ENCODE data around the gene MYO15A.
"Not testable (repeated sequence)": the region's sequence is repeated elsewhere in the genome, so short reads cannot be mapped to it uniquely, and the experiment has no call there.

The MYO15A gene

GRCh38 chr17:18187226-18187625, 78.7 kb downstream of the MYO15A start:
- no peak for DNase-seq

- no peak for DNase-seq
Measured at GRCh38 chr17:18187821-18188761, 79.5 kb downstream of the MYO15A start.

GRCh38 chr17:18190628-18191235, 82.2 kb downstream of the MYO15A start:
- DNase-seq = no peak

GRCh38 chr17:18191236-18191667, 82.7 kb downstream of the MYO15A start:
- DNase-seq = peak; percentile 45

DNA sequence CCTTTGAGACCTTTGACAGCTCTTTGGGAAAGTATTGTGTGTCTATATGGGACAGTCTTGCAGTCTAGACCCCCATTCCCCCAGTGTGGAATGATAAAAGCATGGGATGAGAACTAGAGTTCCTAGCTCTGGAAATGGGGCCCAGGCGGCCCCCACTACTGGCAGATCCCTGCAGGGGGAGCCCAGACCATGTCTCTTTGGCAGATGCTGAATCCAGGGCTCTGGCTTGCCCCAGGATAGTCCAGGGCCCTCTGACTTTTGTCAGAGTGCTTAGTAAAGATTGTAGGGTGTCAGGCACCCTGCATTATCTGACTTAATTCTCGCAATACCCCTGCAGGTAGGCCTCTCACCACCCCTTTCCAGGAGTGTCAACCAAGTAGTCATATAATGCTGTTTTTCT, 83.4 kb downstream of the MYO15A start:
- no peak for DNase-seq

DNA sequence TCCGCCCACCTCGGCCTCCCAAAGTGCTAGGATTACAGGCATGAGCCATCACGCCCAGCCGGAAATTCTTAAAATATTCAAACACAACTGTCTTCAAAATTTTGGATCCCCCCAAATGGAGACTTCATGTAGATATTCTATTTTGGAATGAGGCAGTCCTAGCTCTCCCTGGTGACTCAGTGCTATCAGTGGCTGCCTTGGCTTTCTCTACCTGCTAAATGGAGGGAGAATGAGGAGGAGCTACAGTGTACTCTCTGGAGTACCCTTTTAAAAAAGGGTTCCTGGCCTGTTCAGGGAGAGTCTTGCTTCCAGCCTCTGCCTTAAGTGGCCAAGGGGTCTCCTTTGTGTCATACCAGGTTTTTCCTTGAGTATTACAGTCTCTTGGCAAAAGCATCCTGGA, 85.8 kb downstream of the MYO15A start:
- no peak for DNase-seq

DNA sequence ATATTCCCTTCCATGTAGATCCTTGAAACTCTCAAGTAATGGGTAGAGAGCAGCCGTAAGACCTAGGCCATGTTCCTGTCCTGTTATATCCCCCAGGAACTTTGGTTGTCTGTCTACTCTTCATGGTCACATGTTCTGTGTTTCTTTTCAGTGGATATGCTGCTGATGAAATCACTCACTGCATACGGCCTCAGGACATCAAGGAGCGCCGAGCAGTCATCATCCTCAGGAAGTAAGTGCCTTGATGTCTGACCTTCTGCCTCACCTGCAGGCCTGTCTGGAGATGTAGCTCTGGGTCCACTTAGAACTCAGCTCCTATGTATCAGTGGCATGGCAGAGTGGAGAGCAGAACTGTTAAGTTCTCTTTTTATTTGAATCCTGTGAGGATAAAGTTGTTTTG, 86.2 kb downstream of the MYO15A start:
- DNase-seq = no peak

DNA sequence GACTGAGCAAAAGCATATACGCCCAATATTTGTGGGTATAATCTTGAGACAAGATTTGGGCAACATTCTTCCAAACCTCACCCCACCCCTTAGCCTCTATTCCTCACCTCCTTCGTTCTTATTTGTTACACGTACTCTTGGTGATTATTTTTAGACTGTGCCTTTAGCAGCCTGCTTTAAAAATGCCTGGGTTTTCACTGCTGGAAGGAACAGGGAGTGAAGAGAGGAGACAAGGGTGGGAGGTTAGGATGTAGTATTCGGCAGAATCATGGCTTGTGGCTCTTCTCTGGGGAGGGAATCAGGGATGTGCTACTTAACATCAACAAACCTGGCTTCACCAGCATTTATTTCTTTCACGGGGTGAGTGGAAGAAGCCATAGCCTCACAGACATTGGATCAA, 86.7 kb downstream of the MYO15A start:
- no peak for DNase-seq

DNA sequence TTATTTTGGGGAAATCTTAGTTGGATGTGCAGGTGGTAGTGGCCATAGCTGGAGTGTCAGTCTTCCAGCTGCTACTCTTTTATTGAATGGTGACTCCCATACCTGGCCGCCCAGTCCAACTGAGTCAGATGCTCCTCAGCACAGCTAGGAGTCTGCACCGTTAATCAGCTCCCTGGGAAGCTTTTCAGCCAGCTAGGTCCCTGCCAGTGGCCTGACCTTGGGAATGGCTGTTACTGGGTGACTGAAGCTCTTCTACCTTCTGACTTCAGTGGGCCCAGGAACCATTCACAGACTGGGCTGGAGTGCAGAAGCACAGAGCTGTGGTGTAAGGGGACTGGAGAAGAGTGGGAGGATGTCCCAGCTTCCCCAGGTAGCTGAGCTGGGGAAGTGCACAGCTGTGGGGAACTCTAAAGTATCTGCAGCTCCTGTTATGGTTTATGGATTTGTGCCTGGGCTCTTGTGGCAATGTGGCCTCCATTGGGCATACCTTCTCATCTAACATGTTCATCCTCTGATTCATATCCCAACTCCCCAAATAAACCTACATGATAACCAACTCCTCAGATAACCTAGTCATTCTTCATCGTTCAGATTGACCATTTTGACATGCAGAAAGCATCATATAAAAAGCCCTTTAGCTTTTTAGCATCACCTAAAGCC, 89.1 kb downstream of the MYO15A start:
- no peak for DNase-seq

DNA sequence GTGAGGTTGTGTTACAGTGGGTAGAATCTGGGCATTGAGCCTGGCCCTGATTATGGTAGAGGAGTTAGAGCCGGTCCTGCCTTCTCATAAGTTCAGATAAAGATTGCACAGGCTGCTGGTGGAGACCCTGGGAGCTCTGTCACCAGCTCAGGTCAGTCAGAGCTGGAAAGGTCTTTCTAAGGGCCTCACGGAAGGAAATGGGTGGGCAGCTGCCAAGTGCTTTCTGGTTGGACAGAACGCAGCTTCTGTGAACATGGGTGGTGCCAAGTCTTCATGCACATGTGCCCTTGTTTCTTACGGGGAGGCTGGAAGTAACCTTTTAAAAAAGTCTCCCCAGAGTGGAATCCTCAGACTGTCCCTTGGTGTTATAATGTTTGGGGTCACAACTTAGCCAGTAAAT, 90.0 kb downstream of the MYO15A start:
- DNase-seq = no peak

DNA sequence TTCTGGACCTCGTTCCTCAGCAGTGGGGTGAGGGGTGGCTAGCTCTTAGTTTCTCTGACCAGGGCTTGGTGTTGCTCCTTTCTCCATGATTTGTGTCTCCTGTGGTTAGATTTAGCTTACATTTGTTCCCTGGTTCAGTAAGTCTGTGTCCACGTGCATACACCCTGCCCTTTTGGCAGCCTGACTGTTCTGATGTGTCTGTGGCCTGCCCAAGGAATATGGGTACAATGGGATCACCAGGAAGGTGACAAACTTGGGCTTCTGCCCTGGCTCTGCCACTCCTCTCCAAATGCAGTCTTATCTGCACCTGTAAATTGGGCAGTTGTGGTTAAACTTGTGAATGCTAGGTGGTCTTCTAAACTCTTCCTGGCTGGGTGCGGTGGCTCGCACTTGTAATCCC, 92.6 kb downstream of the MYO15A start:
- no peak for DNase-seq

GRCh38 chr17:18203308-18203707, 94.8 kb downstream of the MYO15A start:
- DNase-seq = no peak

DNA sequence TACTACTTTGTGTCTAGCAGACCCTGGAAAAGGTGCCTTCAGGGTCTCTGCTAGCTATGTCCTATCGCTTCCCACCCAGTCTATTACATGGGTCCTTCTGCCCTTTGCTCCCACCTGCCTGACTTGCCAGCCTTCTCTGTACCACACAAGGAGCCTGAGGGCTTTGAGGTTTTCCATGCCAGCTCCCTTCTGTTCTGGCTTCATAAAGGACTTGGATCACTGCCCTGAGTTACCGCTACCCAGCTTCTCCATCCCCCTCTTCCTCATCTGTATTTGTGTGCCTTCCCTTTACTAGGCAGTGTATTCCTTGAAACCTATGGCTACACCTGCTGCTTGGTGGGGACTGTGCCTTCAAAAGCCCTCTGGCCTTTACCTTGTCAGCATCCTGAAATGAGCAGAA, 97.3 kb downstream of the MYO15A start:
- no peak for DNase-seq

GRCh38 chr17:18206962-18207361, 98.4 kb downstream of the MYO15A start:
- no peak for DNase-seq

DNA sequence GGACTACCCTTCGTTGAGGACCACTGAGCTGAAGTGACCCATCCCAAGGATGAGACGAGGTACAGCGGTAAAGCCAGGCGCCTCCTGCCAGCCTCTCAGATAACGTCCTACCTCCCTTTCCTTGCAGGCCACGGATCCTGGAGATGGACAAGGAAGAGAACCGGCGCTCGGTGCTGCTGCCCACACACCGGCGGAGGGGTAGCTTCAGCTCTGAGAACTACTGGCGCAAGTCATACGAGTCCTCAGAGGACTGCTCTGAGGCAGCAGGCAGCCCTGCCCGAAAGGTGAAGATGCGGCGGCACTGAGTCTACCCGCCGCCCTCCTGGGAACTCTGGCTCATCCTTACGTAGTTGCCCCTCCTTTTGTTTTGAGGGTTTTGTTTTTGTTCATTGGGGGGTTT, 99.5 kb downstream of the MYO15A start:
- DNase-seq = no peak

DNA sequence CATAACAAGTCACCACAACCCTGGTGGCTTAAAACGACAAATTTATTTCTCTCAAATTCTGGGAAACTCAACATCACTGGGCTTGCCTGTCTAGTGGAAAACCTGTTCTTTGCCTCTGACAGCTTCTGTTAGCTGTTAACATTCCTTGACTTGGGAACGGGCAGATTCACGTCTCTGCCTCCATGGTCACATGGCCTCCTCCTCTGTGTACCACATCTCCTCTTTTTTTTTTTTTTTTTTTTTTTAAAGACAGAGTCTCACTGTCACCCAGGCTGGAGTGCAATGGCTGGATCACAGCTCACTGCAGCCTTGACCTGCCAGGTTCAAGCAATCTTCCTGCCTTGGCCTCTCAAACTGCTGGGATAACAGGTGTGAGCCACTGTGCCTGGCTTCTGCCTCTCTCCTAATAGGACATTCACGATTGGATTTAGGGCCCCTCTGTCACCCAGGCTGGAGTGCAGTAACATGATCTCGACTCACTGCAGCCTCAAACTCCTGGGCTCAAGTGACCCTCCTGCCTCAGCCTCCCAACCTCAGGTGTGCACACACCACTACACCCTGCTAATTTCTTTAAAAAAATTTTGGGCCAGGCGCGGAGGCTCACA, 105.2 kb downstream of the MYO15A start:
- DNase-seq = no peak

DNA sequence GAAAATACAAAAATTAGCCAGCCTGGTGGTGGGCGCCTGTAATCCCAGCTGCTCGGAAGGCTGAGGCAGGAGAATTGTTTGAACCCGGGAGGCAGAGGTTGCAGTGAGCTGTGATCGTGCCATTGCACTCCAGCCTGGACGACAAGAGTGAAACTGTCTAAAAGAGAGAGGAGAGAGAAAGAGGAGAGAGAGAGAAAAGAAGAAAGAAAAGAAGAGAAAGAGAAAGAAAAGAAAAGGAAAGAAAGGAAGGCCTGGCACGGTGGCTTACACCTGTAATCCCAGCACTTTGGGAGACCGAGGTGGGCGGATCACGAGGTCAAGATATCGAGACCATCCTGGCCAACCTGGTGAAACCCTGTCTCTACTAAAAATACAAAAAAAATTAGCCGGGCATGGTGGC, 108.3 kb downstream of the MYO15A start:
- DNase-seq = not testable (repeated sequence)

DNA sequence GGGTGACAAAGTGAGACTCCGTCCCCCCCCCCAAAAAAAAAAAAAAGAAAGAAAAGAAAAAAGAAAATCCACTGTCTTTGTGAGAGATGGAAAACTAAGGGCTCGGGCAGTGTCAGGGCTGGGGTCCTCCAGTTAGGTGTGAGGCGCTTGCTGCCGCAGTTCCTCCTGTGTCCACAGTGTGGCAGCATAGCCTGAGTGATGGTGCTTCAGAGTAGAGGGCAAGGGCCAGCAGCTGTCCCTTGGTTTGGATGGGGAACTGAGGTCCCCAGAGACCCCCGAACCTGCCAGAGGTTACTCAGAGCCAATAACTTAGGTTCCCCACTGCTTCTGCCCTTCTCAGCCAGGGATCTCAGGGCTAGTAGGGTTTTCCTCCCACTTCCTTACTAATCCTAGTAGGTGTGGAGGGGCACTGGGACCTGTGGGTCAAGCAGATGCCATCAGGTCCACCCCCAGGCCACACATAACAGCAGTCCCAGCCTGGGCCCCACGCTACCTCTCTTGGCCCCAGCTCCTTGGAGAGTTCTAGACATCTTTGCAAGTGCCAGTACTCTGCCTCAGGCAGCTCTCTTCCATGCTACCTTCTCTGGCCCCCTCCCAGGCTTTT, 109.0 kb downstream of the MYO15A start:
- no peak for DNase-seq

- DNase-seq = no peak
Measured at GRCh38 chr17:18218756-18219415, 110.3 kb downstream of the MYO15A start.

GRCh38 chr17:18224053-18224386, 115.5 kb downstream of the MYO15A start:
- no peak for DNase-seq

GRCh38 chr17:18224387-18225120, 116.0 kb downstream of the MYO15A start:
- DNase-seq = no peak

DNA sequence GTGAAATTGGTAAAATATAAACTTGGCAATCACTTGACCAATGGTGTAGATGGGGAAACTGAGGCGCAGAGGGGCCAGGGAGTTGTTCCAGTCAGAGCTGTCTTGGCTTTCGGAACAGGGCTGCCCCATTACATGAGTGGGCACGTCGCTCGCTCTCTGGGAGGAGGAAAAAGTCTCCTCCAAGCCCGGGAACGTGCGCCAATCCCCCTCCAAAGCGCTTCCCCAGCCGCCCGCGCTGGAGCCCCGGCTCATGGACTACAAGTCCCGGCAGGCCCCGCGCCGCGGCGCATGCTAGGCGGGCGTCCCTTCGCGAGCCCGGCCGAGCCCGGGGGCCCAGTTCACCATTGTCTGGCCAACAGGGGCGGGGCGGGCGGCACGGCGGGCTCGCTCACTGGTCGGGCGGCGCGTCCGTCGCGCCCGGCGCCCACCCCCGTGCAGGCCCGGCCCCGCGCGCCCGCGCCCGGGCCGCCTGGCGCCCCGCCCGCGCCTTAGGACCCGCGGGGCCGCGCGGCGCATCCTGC, 116.6 kb downstream of the MYO15A start, which contains the start of gene LLGL1:
Gene LLGL1, plus strand, starts transcription at position 515 of the 521 bp plus-strand sequence. CDS start 48 bp downstream, outside the sequence.
- peak; percentile 67 for DNase-seq
